Caco-2 (cell line): ENCODE results near the gene NOTUM. TPM values are rescaled to one million over a fixed set of nuclear protein-coding genes. Genes with fewer than 3 reads are reported as not detected.

Experiments
- BruUV-seq: library from RNA; stranded (reverse); fragments of 400-500 nt; replicated peaks from 2 replicates; lab custom pipeline; 2021; lab: Mats Ljungman, UMichigan
- CTCF ChIA-PET: fragments of 300-600 bp; sonication (Branson Sonifier 250); formaldehyde crosslinking; loops from one replicate; lab custom pipeline; 2022; ENCODE audit warnings: antibody characterized with exemption; lab: Charles Lee
- POLR2A ChIA-PET: fragments of 300-600 bp; sonication (Branson Sonifier 250); formaldehyde crosslinking; loops from one replicate; lab custom pipeline; 2022; ENCODE audit warnings: antibody characterized with exemption; lab: Charles Lee
- DNase-seq, 2 experiments: peaks; one replicate each; pipeline versions ENCODE4 v3.0.0 to v3.0.0-alpha.2; 2020 to 2022
- H3K27me3 ChIP-seq: replicated peaks from 2 replicates; pipeline ENCODE4 v1.6.0; 2011; ENCODE audit warnings: low read length; ENCODE audit not compliant: control insufficient read depth, insufficient read depth
- H3K36me3 ChIP-seq: 2 replicates; pipeline ENCODE4 v1.5.1; 2011; ENCODE audit warnings: low read length; ENCODE audit not compliant: control insufficient read depth, insufficient read depth
- H3K4me1 ChIP-seq: fragments of 250-450 bp; sonication (Bioruptor Pico); 2 replicates; pipeline ENCODE4 v1.5.1; 2020; ENCODE audit warnings: mild to moderate bottlenecking
- H3K4me3 ChIP-seq: 2 replicates; pipeline ENCODE4 v1.5.1; 2011; ENCODE audit warnings: low read depth, mild to moderate bottlenecking, control low read depth, low read length
- H3K9me3 ChIP-seq: fragments of 250-450 bp; sonication (Bioruptor Pico); 2 replicates; pipeline ENCODE4 v1.5.1; 2020; ENCODE audit warnings: mild to moderate bottlenecking, moderate library complexity
- H3K27ac Mint-ChIP-seq: one replicate; pipeline ENCODE4 v1.8.0; 2022; ENCODE audit warnings: mixed read lengths; ENCODE audit not compliant: unreplicated experiment
- H3K27me3 Mint-ChIP-seq: one replicate; pipeline ENCODE4 v1.8.0; 2022; ENCODE audit warnings: mixed read lengths; ENCODE audit not compliant: insufficient read depth, unreplicated experiment
- H3K36me3 Mint-ChIP-seq: one replicate; pipeline ENCODE4 v1.8.0; 2022; ENCODE audit warnings: mild to moderate bottlenecking, mixed read lengths; ENCODE audit not compliant: insufficient read depth, unreplicated experiment
- H3K4me1 Mint-ChIP-seq: one replicate; pipeline ENCODE4 v1.8.0; 2022; ENCODE audit warnings: low read depth, mixed read lengths; ENCODE audit not compliant: unreplicated experiment
- H3K4me3 Mint-ChIP-seq: one replicate; pipeline ENCODE4 v1.8.0; 2022; ENCODE audit warnings: mild to moderate bottlenecking, moderate library complexity, mixed read lengths; ENCODE audit not compliant: unreplicated experiment
- H3K9me3 Mint-ChIP-seq: one replicate; pipeline ENCODE4 v1.8.0; 2022; ENCODE audit warnings: mixed read lengths; ENCODE audit not compliant: unreplicated experiment
- intact Hi-C: fragments of 100-400 bp; cut with micrococcal nuclease; formaldehyde crosslinking; loops from one replicate; pipeline ENCODE4 v1.10.0; 2022; ENCODE audit not compliant: unreplicated experiment
- total RNA-seq: library from RNA; stranded (reverse); gene quantifications from 2 replicates; pipeline ENCODE4 v1.2.3, GENCODE V29; 2022
- TF ChIP-seq, protein P1 (sequence below), 2 experiments: fragments of 200-600 bp in 1 of 2; IDR thresholded peaks; 1 replicate in 1 of 2; 2 replicates in 1 of 2; pipeline versions ENCODE4 v1.5.1 to v1.8.0; 2011 to 2022; ENCODE audit warnings: antibody characterized with exemption in 1 of 2, control low read depth in 1 of 2, inconsistent platforms in 1 of 2, low read depth in 1 of 2, low read length in 1 of 2, mild to moderate bottlenecking in 1 of 2, moderate library complexity in 1 of 2; ENCODE audit not compliant: insufficient read depth in 1 of 2, severe bottlenecking in 1 of 2, unreplicated experiment in 1 of 2

NOTUM gene
- total RNA-seq, 1 experiment from 2014 or later = 11.1 TPM

DNA sequence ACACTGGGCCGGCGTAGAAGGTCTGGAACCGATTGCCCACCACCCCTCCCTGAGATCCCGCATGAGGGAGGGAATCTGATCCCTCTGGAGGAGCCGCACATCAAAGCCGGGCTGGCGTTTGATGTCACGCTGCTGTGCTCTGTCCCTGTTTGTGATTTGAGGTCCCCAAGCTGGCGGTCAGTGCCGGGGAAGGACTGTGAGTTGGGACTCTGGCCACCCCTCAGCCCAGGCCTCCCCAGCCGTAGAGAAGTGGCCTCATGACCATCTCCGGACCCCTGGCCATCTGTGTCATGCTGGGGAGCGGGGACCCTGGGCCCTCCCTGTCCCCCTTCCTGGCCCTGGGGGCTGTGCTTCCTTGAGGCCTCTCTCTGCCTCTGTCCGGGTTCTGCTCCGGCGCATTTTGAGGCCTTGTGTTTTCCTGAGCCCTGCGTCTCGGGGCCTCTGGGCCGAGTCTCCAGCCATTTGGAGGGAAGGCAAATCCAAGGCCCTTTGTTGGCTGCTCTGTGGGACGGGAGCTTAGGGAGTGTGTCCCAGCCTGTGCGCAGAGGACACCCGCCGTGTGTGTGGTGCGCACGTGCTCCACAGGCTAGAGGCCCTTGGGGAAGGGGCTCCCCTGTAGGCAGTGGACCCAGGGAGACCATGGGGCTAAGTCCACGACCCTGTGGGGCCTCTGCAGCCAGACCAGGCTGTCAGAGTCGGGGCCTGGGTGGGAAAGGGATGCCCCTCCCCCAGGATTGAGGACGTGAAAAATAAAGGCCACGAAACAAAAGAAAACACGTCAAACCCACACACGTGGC is 31.5 kb upstream of the NOTUM start:
- Mint-ChIP-seq H3K9me3 (no peaks in the 10 kb centered on the region), H3K27ac (peak overlapping the region; percentile 56)
- no peak for DNase-seq

DNA sequence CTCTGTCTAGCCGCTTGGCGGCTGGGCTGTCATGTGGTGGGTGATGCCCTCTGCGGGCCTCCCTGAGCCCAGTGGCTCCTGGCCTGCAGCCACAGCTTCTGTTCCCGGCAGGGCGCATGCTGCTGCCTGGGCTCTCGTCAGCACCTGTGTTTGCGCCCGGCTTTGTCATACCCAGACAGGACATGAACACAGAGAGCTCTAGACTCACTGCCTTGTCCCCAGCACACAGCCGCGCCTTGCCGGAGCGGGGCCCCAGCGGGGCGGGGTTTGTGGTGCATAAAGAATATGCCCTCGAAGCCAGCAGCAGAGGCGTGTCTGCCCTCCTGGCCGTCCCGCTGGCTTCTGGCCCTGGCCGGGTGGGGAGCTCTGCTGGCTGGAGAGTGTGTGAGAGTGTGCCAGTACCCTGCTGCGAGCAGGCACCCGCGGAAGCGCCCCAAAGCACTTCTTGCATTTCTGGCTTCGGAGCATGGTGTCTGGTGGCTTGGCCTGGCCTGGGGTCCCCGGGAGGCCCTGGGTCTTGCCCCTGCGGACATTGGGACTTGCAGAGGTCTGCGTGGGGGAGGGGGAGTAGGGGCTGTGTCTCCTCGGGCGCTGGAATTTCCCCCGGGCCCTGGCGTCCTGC is 30.8 kb upstream of the NOTUM start:
- H3K27ac Mint-ChIP-seq = peak overlapping the region; percentile 56
- Histone ChIP-seq H3K36me3 (no peaks in the 10 kb centered on the region), H3K4me3 (no peak overlapping the region), H3K4me1 (peaks cover 18% of the 10 kb centered on the region; the same call in 1 of the 2 replicates), H3K27me3 (no peaks in the 10 kb centered on the region), H3K9me3 (no peaks in the 10 kb centered on the region)
- peak; percentile 41 to 71 for DNase-seq
- no peak overlapping the region for H3K4me3 Mint-ChIP-seq
- BruUV-seq = no TSS peak
- H3K4me1 Mint-ChIP-seq = peaks cover 6% of the 10 kb centered on the region
- H3K36me3 Mint-ChIP-seq = peaks cover 26% of the 10 kb centered on the region
- H3K9me3 Mint-ChIP-seq = no peaks in the 10 kb centered on the region
- H3K27me3 Mint-ChIP-seq = no peaks in the 10 kb centered on the region
- intact Hi-C loops = no loop called here
- ChIA-PET POLR2A (no interaction called here), CTCF (interaction anchor here (0.5 to 1.0 kb wide), 2 partner anchors 18 to 32 kb away, joined by 5 to 8 read pairs; no protein-coding TSS in a partner anchor)
- TF ChIP-seq, protein P1, sequence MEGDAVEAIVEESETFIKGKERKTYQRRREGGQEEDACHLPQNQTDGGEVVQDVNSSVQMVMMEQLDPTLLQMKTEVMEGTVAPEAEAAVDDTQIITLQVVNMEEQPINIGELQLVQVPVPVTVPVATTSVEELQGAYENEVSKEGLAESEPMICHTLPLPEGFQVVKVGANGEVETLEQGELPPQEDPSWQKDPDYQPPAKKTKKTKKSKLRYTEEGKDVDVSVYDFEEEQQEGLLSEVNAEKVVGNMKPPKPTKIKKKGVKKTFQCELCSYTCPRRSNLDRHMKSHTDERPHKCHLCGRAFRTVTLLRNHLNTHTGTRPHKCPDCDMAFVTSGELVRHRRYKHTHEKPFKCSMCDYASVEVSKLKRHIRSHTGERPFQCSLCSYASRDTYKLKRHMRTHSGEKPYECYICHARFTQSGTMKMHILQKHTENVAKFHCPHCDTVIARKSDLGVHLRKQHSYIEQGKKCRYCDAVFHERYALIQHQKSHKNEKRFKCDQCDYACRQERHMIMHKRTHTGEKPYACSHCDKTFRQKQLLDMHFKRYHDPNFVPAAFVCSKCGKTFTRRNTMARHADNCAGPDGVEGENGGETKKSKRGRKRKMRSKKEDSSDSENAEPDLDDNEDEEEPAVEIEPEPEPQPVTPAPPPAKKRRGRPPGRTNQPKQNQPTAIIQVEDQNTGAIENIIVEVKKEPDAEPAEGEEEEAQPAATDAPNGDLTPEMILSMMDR (IDR thresholded peaks at IDR 0.05; ENCODE audit: insufficient read depth in 1 of 2, low read depth in 1 of 2, low read length in 1 of 2, severe bottlenecking in 1 of 2, unreplicated experiment in 1 of 2) = no peak

More for the DNA sequence above, 31.5 kb upstream of the NOTUM start:
- TF ChIP-seq, protein P1 (IDR thresholded peaks at IDR 0.05; ENCODE audit: insufficient read depth in 1 of 2, low read depth in 1 of 2, low read length in 1 of 2, severe bottlenecking in 1 of 2, unreplicated experiment in 1 of 2) = no peak
- ChIA-PET CTCF (no interaction called here), POLR2A (no interaction called here)
- Histone ChIP-seq H3K4me1 (peaks cover 18% of the 10 kb centered on the region; the same call in 1 of the 2 replicates), H3K27me3 (no peaks in the 10 kb centered on the region), H3K36me3 (no peaks in the 10 kb centered on the region), H3K9me3 (no peaks in the 10 kb centered on the region), H3K4me3 (no peak overlapping the region)
- intact Hi-C loops = no loop called here
- H3K36me3 Mint-ChIP-seq = peaks cover 21% of the 10 kb centered on the region
- no peaks in the 10 kb centered on the region for H3K27me3 Mint-ChIP-seq
- H3K4me3 Mint-ChIP-seq = no peak overlapping the region
- no TSS peak for BruUV-seq
- H3K4me1 Mint-ChIP-seq = peaks cover 6% of the 10 kb centered on the region

DNA sequence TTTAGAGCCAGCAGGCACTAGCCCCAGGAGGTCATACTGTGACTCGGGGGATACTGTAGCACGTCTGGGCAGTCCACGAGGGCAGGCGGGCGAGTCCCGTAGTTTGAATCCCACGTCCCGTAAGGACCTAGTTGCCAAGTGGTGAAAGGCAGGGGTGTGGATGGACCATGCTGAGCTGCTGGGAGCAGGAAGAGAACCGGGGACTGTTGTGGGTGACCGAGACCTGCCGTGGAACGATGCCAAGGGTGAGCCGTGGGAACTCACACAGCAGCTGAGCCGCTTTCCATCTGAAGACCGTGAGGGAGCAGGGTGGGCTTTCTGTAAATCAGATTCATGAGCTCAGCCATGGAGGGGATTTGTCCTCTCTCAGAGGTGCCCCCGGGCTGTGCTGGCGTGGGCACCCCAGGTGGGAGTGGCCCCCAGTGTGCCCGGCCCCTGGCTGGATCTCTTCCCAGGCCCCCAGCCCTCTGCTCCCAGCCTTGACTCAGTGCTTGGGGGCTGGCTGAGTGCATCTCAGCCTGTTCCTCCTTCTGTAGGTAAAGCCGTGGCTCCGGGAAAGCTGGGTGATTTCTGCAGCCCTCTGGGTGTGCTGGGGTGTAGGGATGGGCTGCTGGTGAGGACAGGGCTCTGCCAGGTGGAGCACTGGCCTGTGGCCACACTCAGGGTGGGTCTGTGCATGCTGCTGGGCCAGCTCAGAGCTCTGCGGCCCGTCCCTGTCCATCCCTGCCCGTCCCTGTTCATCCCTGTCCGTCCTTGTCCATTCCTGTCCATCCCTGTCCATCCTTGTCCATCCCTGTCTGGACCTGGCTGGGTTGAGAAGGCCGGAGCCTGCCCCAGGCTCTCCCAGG is 30.1 kb upstream of the NOTUM start:
- POLR2A ChIA-PET = interaction anchor here (0.6 kb wide), 1 partner anchor 46 kb away, joined by 4 read pairs; the partner anchor contains the start of gene DCXR
- H3K4me3 ChIP-seq = no peak overlapping the region

More for the DNA sequence above, 30.1 kb upstream of the NOTUM start:
- CTCF ChIA-PET = interaction anchor here (0.5 to 1.0 kb wide), 2 partner anchors 19 to 32 kb away, joined by 5 to 8 read pairs; no protein-coding TSS in a partner anchor
- no TSS peak for BruUV-seq
- no peaks in the 10 kb centered on the region for H3K9me3 Mint-ChIP-seq
- H3K36me3 Mint-ChIP-seq = peaks cover 32% of the 10 kb centered on the region
- H3K27me3 ChIP-seq = no peaks in the 10 kb centered on the region
- no peaks in the 10 kb centered on the region for H3K27me3 Mint-ChIP-seq
- H3K4me1 ChIP-seq = peaks cover 18% of the 10 kb centered on the region; the same call in 1 of the 2 replicates
- H3K27ac Mint-ChIP-seq = peak overlapping the region; percentile 56
- H3K36me3 ChIP-seq = no peaks in the 10 kb centered on the region
- peaks cover 6% of the 10 kb centered on the region for H3K4me1 Mint-ChIP-seq
- intact Hi-C loops = no loop called here
- DNase-seq = no peak
- TF ChIP-seq, protein P1 (IDR thresholded peaks at IDR 0.05; ENCODE audit: insufficient read depth in 1 of 2, low read depth in 1 of 2, low read length in 1 of 2, severe bottlenecking in 1 of 2, unreplicated experiment in 1 of 2) = no peak
- no peaks in the 10 kb centered on the region for H3K9me3 ChIP-seq
- H3K4me3 Mint-ChIP-seq = no peak overlapping the region
